HEK293T (cell line): ENCODE results near the gene PCDH11Y.
"Not testable (repeated sequence)": the region's sequence is repeated elsewhere in the genome, so short reads cannot be mapped to it uniquely, and the experiment has no call there.

Experiments
- ELF4 ChIP-seq: fragments of 450-650 bp; IDR thresholded peaks from 2 replicates; pipeline ENCODE4 v1.6.1; 2017; ENCODE audit warnings: antibody characterized with exemption
- FOXK2 ChIP-seq: fragments of 450-650 bp; IDR thresholded peaks from 2 replicates; pipeline ENCODE4 v1.6.1; 2016; ENCODE audit warnings: mild to moderate bottlenecking
- NFRKB ChIP-seq: fragments of 450-650 bp; IDR thresholded peaks from 2 replicates; pipeline ENCODE4 v1.6.1; 2016; ENCODE audit warnings: mild to moderate bottlenecking, moderate library complexity
- ZNF384 ChIP-seq: fragments of 450-650 bp; IDR thresholded peaks from 2 replicates; pipeline ENCODE4 v1.6.1; 2016

DNA sequence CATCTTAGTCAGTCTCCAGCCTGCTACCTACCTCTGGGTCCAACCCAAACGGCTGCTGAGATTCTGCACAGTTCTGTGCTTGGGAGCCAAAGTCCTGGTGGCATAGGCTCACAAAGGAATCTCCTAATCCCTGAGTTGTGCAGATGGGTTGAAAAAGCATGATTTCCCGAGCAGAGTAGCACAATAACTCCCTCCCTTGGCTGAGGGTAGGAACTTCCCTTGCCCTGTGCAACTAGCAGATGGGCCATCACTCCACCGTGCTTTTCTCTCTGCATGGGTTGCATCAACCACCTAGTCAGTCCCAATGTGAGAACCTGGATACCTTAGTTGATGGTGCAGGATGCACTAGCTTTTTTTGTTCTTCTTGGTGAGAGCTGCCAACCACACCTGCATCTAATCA is 82.9 kb downstream of the PCDH11Y start:
- TF ChIP-seq ZNF384, ELF4, NFRKB, FOXK2: not testable (repeated sequence)
